H1 (cell line): ENCODE data around the gene SLC38A5.

Source experiments
- ATF3 ChIP-seq: IDR thresholded peaks from 2 replicates; pipeline ENCODE4 v1.6.1; 2011; ENCODE audit warnings: low read depth, mild to moderate bottlenecking, low read length; ENCODE audit not compliant: insufficient read depth
- EP300 ChIP-seq, 2 experiments: IDR thresholded peaks; 1 replicate in 1 of 2; 2 replicates in 1 of 2; pipeline ENCODE4 v1.6.1; 2011 to 2012; ENCODE audit warnings: low read depth in 2 of 2, low read length in 2 of 2, mild to moderate bottlenecking in 2 of 2, borderline replicate concordance in 1 of 2, inconsistent platforms in 1 of 2, moderate library complexity in 1 of 2
- POLR2A ChIP-seq, 2 experiments: IDR thresholded peaks; 1 replicate in 1 of 2; 2 replicates in 1 of 2; pipeline ENCODE4 v1.6.1; 2011; ENCODE audit warnings: low read depth in 2 of 2, low read length in 2 of 2, mild to moderate bottlenecking in 2 of 2; ENCODE audit errors: control extremely low read depth in 1 of 2
- RFX5 ChIP-seq: IDR thresholded peaks from 2 replicates; pipeline ENCODE4 v1.6.1; 2011; ENCODE audit warnings: low read depth, low read length, improper control_type of control experiment, borderline replicate concordance
- TAF1 ChIP-seq: IDR thresholded peaks from 2 replicates; pipeline ENCODE4 v1.6.1; 2011; ENCODE audit warnings: mild to moderate bottlenecking, low read depth, low read length
- TF ChIP-seq, protein P1 (sequence below): IDR thresholded peaks from 2 replicates; pipeline ENCODE4 v1.6.1; 2012; ENCODE audit warnings: inconsistent platforms
- TF ChIP-seq, protein P2 (sequence below): IDR thresholded peaks from 2 replicates; pipeline ENCODE4 v1.6.1; 2012; ENCODE audit warnings: low read length, inconsistent platforms
- TF ChIP-seq, protein P3 (sequence below), 3 experiments: IDR thresholded peaks; 1 replicate in 2 of 3; 2 replicates in 1 of 3; pipeline versions ENCODE4 v1.5.1 to v1.6.1; 2011; ENCODE audit warnings: low read length in 3 of 3, mild to moderate bottlenecking in 3 of 3, inconsistent platforms in 2 of 3, low read depth in 1 of 3, moderate library complexity in 1 of 3; ENCODE audit not compliant: insufficient read depth in 1 of 3; ENCODE audit errors: control extremely low read depth in 1 of 3

GRCh38 chrX:48489296-48489695 is 19.2 kb upstream of the SLC38A5 start:
- TF ChIP-seq RFX5: no peak
- TF ChIP-seq TAF1: no peak
- TF ChIP-seq, protein P1, sequence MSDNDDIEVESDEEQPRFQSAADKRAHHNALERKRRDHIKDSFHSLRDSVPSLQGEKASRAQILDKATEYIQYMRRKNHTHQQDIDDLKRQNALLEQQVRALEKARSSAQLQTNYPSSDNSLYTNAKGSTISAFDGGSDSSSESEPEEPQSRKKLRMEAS: no peak
- TF ChIP-seq, protein P2, sequence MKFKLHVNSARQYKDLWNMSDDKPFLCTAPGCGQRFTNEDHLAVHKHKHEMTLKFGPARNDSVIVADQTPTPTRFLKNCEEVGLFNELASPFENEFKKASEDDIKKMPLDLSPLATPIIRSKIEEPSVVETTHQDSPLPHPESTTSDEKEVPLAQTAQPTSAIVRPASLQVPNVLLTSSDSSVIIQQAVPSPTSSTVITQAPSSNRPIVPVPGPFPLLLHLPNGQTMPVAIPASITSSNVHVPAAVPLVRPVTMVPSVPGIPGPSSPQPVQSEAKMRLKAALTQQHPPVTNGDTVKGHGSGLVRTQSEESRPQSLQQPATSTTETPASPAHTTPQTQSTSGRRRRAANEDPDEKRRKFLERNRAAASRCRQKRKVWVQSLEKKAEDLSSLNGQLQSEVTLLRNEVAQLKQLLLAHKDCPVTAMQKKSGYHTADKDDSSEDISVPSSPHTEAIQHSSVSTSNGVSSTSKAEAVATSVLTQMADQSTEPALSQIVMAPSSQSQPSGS: no peak
- TF ChIP-seq EP300 (IDR thresholded peaks at IDR 0.05; ENCODE audit: borderline replicate concordance in 1 of 2, low read depth in 2 of 2, low read length in 2 of 2): no peak
- TF ChIP-seq POLR2A (IDR thresholded peaks at IDR 0.05; ENCODE audit: control extremely low read depth in 1 of 2, low read depth in 2 of 2, low read length in 2 of 2): no peak
- TF ChIP-seq, protein P3, sequence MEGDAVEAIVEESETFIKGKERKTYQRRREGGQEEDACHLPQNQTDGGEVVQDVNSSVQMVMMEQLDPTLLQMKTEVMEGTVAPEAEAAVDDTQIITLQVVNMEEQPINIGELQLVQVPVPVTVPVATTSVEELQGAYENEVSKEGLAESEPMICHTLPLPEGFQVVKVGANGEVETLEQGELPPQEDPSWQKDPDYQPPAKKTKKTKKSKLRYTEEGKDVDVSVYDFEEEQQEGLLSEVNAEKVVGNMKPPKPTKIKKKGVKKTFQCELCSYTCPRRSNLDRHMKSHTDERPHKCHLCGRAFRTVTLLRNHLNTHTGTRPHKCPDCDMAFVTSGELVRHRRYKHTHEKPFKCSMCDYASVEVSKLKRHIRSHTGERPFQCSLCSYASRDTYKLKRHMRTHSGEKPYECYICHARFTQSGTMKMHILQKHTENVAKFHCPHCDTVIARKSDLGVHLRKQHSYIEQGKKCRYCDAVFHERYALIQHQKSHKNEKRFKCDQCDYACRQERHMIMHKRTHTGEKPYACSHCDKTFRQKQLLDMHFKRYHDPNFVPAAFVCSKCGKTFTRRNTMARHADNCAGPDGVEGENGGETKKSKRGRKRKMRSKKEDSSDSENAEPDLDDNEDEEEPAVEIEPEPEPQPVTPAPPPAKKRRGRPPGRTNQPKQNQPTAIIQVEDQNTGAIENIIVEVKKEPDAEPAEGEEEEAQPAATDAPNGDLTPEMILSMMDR (IDR thresholded peaks at IDR 0.05; ENCODE audit: control extremely low read depth in 1 of 3, insufficient read depth in 1 of 3, low read depth in 1 of 3, low read length in 3 of 3): no peak
- no peak for TF ChIP-seq ATF3
